HEK293T (cell line): Measurements from ENCODE around the gene PBX2.

ENCODE experiments used
- CTCF ChIA-PET: fragments of 350-600 bp; formaldehyde crosslinking; extraction: SDS; loops from one replicate; lab custom pipeline; 2021; ENCODE audit warnings: antibody characterized with exemption, inconsistent platforms; lab: Yijun Ruan, JAX
- POLR2A ChIA-PET: fragments of 350-600 bp; formaldehyde crosslinking; extraction: SDS; loops from one replicate; lab custom pipeline; 2020; ENCODE audit warnings: antibody characterized with exemption, inconsistent platforms; lab: Yijun Ruan, JAX
- DNase-seq: peaks from one replicate; pipeline ENCODE4 v3.0.0; 2012; ENCODE audit warnings: mixed read lengths; ENCODE audit errors: extremely low spot score
- ARNT ChIP-seq: fragments of 450-650 bp; IDR thresholded peaks from 2 replicates; pipeline ENCODE4 v1.6.1; 2017; ENCODE audit warnings: mild to moderate bottlenecking
- BHLHE40 ChIP-seq: fragments of 450-650 bp; IDR thresholded peaks from 2 replicates; pipeline ENCODE4 v1.6.1; 2016; ENCODE audit warnings: mild to moderate bottlenecking, moderate library complexity, borderline replicate concordance
- CTBP1 ChIP-seq: fragments of 450-650 bp; IDR thresholded peaks from 2 replicates; pipeline ENCODE4 v1.6.1; 2016; ENCODE audit warnings: borderline replicate concordance
- ELF4 ChIP-seq: fragments of 450-650 bp; IDR thresholded peaks from 2 replicates; pipeline ENCODE4 v1.6.1; 2017; ENCODE audit warnings: antibody characterized with exemption
- FOXA1 ChIP-seq: fragments of 450-650 bp; IDR thresholded peaks from 2 replicates; pipeline ENCODE4 v1.6.1; 2016; ENCODE audit warnings: mild to moderate bottlenecking
- FOXK2 ChIP-seq: fragments of 450-650 bp; IDR thresholded peaks from 2 replicates; pipeline ENCODE4 v1.6.1; 2016; ENCODE audit warnings: mild to moderate bottlenecking
- FOXM1 ChIP-seq: fragments of 450-650 bp; IDR thresholded peaks from 2 replicates; pipeline ENCODE4 v1.6.1; 2017; ENCODE audit warnings: mild to moderate bottlenecking, borderline replicate concordance
- HDGF ChIP-seq: fragments of 450-650 bp; IDR thresholded peaks from 2 replicates; pipeline ENCODE4 v1.6.1; 2017; ENCODE audit warnings: antibody characterized with exemption, borderline replicate concordance
- L3MBTL2 ChIP-seq: fragments of 450-650 bp; conservative IDR thresholded peaks from 2 replicates; pipeline ENCODE4 v1.6.1; 2016; ENCODE audit warnings: mild to moderate bottlenecking
- LEF1 ChIP-seq: fragments of 450-650 bp; IDR thresholded peaks from 2 replicates; pipeline ENCODE4 v1.6.1; 2017; ENCODE audit warnings: mild to moderate bottlenecking, borderline replicate concordance
- NFRKB ChIP-seq: fragments of 450-650 bp; IDR thresholded peaks from 2 replicates; pipeline ENCODE4 v1.6.1; 2016; ENCODE audit warnings: mild to moderate bottlenecking, moderate library complexity
- SP1 ChIP-seq: fragments of 450-650 bp; IDR thresholded peaks from 2 replicates; pipeline ENCODE4 v1.6.1; 2017
- SUZ12 ChIP-seq: fragments of 450-650 bp; IDR thresholded peaks from 2 replicates; pipeline ENCODE4 v1.6.1; 2016; ENCODE audit warnings: mild to moderate bottlenecking
- TARDBP ChIP-seq: fragments of 450-650 bp; IDR thresholded peaks from 2 replicates; pipeline ENCODE4 v1.6.1; 2016
- ZNF384 ChIP-seq: fragments of 450-650 bp; IDR thresholded peaks from 2 replicates; pipeline ENCODE4 v1.6.1; 2016
- TF ChIP-seq, protein P1 (sequence below): fragments of 450-650 bp; IDR thresholded peaks from 2 replicates; pipeline ENCODE4 v1.6.1; 2016

PBX2 gene

DNA sequence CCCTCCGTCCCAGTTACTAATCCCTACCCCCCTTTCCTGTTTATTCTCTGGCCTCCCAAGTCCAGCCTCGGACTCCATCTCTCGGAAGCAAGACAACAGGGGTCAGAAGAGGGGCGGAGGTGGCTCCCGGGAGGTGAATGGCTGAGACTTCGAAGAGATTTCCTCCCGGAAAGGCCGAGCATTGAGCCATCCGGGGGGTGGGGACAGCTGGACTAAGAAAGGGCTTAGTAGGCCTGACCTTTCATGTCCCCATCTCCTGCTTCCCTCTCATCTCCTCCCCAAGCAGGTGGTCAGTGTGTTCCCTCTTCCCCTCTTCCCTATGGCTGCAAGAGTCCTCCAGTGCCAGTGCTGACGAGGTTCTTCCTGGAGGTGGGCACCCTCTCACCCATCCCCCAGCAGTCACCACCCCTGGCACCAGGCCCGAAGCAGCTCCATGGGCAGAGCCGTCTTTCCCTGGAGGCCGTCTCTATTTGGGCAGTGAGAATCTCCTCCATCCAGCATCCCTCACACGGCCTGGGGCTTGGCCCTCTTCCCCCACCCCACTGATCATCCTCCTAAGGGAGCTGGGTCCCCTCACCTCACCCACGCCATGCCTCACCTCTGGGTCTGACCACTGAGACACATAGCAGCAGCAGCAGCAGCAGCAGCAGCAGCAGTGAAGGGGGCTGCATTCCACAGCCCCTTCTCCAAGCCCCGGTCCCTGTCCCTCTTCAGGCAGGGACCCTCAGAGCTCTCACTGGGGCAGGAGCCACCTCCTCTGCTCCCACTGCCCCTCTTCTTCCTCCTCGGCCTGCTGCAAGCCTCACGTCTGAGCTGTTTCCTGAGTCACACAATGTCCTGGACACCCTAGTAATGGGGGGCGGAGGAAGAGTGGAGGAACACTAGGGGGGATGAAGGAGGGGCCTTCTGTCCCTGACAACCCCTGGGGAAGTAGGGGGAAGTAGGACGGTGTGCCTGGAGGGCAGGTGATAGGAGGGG, 33.5 kb upstream of the PBX2 start, which contains the start of gene NOTCH4:
TSS of gene NOTCH4 (minus strand) at position 810 of the 978 bp plus-strand sequence. CDS start at position 671, 139 bp downstream.
- POLR2A ChIA-PET: no interaction called here
- no peak for DNase-seq
- CTCF ChIA-PET: interaction anchor here (0.5 kb wide), 1 partner anchor 9 kb away, joined by 6 read pairs; no protein-coding TSS in a partner anchor
- TF ChIP-seq TARDBP (no peak), LEF1 (no peak), NFRKB (no peak), ARNT (no peak), FOXK2 (no peak), BHLHE40 (no peak), CTBP1 (no peak), FOXA1 (no peak), FOXM1 (no peak), ELF4 (no peak), L3MBTL2 (no peak)

DNA sequence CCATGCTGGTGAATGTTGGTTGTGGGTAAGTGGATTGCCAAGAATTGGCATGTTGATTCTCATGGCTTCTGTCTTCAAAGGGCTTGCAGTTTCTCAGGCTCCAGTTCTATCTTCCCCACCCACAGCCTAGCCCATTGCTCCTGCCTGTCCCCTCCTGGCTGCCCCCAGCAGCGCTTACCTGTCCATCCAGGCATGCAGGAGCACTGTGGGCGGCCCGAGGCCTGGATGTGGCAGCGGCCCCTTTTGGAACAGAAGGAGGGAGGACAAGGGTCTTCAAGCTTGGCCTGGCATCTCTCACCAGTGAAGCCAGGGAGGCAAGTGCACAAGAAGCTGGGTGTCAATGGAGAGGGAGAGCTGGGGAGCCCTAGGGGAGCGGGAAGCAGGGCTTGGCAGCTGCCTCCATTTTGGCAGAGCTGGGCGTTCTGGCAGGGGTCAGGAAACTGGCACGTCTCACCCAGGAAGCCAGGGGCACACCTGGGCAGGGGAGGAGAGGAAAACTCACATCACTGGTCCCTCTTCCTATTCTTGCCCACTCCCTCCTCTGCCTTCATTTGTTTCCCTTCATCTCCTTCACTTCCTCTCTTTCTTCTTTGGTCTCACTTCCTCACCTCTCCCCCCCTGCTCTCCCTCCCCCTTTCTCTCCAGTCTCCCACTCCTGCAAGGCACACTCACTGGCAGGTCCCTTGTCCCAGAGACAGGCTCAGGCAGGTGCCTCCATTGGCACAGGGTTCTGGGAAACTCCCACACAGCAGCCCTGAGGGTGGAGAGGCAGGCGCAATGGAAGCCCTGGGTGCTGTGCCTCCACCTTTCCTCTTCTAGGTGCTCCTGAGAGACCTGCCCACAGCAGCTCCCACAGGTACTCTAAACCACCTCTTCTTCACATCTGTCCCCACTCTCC, 32.6 kb upstream of the PBX2 start:
- POLR2A ChIA-PET: no interaction called here
- TF ChIP-seq L3MBTL2: no peak
- TF ChIP-seq NFRKB: no peak
- TF ChIP-seq LEF1: no peak
- TF ChIP-seq ARNT: no peak
- no peak for TF ChIP-seq TARDBP
- TF ChIP-seq CTBP1: no peak
- no peak for DNase-seq
- CTCF ChIA-PET: interaction anchor here (0.5 kb wide), 2 partner anchors 10 to 133 kb away, joined by 3 to 6 read pairs; no protein-coding TSS in a partner anchor

DNA sequence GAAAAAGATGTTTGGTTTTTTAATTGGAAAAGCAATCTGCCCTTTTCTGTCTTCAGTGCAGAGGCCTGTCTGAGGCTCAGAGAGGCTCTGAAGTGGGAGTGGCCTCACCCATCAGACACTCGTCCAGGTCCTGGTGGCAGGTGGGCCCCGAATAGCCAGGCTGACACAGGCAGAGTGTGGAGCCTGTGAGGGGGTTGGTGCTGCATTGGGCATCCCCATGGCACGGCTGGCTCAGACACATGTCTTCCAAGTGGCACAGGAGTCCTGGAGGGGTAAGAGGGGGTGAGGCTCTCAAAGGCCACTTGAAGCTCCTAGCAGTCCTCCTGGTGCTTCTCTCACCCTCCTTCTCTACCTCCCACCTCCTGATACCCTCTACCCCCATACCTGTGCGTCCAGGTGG, 30.0 kb upstream of the PBX2 start:
- DNase-seq: no peak
- ChIA-PET POLR2A (no interaction called here), CTCF (no interaction called here)
- TF ChIP-seq HDGF (no peak), NFRKB (no peak), ARNT (no peak), ZNF384 (no peak), FOXA1 (no peak), BHLHE40 (no peak), FOXM1 (no peak), ELF4 (no peak), SP1 (no peak), CTBP1 (no peak), FOXK2 (no peak)
- TF ChIP-seq, protein P1, sequence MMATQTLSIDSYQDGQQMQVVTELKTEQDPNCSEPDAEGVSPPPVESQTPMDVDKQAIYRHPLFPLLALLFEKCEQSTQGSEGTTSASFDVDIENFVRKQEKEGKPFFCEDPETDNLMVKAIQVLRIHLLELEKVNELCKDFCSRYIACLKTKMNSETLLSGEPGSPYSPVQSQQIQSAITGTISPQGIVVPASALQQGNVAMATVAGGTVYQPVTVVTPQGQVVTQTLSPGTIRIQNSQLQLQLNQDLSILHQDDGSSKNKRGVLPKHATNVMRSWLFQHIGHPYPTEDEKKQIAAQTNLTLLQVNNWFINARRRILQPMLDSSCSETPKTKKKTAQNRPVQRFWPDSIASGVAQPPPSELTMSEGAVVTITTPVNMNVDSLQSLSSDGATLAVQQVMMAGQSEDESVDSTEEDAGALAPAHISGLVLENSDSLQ: no peak

DNA sequence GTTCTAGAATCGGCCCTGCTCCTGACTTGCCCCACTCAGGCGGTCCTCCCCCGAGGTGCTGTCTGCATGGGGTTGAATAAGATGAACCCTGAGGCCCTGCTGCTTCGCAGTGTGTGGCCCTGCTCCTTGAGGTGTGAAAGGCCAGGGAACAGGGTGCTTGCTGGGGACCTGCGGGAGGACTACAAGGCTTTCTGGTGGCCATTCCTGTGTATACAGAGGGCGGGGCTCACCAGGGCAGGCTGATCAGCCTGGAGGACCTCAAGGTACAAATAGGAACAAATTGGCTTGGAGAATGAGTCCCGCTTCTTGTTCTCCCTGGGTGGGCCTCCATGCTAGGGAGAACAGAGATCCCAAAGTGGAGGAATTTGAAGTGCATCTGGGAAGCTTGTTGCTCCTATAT, 28.2 kb upstream of the PBX2 start:
- ChIA-PET CTCF (interaction anchor here (0.9 kb wide), 1 partner anchor 99 kb away, joined by 3 read pairs; no protein-coding TSS in a partner anchor), POLR2A (no interaction called here)
- DNase-seq: no peak
- no peak for TF ChIP-seq BHLHE40
- TF ChIP-seq TARDBP: no peak
- TF ChIP-seq FOXM1: no peak
- no peak for TF ChIP-seq L3MBTL2
- no peak for TF ChIP-seq ARNT
- TF ChIP-seq SP1: no peak
- TF ChIP-seq ZNF384: no peak

DNA sequence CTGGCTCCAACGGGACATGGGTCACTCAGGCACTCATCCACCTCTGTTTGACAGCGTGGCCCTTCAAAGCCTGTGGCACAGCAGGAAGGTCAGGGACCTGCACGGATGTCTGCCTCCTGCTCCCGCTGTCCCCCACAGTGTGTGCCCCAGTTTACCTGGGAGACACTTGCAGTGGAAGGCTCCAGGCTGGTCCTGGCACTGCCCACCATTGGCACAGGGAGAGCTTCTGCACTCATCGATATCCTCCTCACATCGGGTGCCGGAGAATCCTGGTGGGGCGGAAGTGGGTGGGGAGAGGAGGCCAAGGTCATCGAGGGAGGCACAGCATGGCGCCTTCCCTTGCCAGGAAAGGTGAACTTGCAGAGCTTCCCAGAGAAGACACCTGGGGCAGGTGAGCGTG, 27.0 kb upstream of the PBX2 start:
- no peak for DNase-seq
- no peak for TF ChIP-seq CTBP1
- TF ChIP-seq BHLHE40: no peak
- TF ChIP-seq ELF4: no peak
- no peak for TF ChIP-seq LEF1
- no peak for TF ChIP-seq NFRKB
- no peak for TF ChIP-seq HDGF
- no peak for TF ChIP-seq L3MBTL2
- TF ChIP-seq SUZ12: no peak
- TF ChIP-seq FOXA1: no peak
- no peak for TF ChIP-seq TARDBP
- TF ChIP-seq ARNT: no peak
- no peak for TF ChIP-seq FOXM1
- no peak for TF ChIP-seq SP1
- TF ChIP-seq FOXK2: no peak
- TF ChIP-seq ZNF384: no peak
- TF ChIP-seq, protein P1: no peak
- CTCF ChIA-PET: no interaction called here
- POLR2A ChIA-PET: no interaction called here

DNA sequence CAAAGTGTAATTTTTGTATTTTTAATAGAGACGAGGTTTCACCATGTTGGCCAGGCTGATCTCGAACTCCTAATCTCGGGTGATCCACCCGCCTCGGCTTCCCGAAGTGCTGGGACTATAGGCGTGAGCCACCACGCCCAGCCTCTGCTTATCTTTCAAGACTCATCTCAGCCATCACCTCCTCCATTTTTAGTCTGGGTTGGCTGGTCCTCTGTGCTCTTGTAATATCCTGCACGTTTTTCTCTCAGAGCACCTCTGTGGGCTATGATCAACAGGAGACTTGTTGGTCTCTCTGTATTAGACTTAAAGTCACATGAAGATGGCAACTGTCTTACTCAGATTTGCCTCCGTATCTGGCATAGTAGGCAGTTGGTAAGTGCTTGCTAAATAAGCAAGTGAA, 26.3 kb upstream of the PBX2 start:
- TF ChIP-seq TARDBP (no peak), HDGF (no peak), BHLHE40 (no peak), SUZ12 (no peak), L3MBTL2 (no peak), CTBP1 (no peak), FOXM1 (no peak), ZNF384 (no peak), NFRKB (no peak), SP1 (no peak), ARNT (no peak), ELF4 (no peak), FOXA1 (no peak), LEF1 (no peak)
- TF ChIP-seq, protein P1: no peak
- DNase-seq: no peak
- ChIA-PET CTCF (no interaction called here), POLR2A (no interaction called here)
